NCI-H146 treated with DMSO at 0.1 percent for 48 hours (cell line): ENCODE data around the gene NUCB2.

Experiments used
- DNase-seq: peaks from one replicate; lab custom pipeline; 2025; ENCODE audit not compliant: unreplicated experiment; lab: John Stamatoyannopoulos, UW

The NUCB2 gene

GRCh38 chr11:17379383-17380180 is 103.0 kb downstream of the NUCB2 start:
- no peak for DNase-seq

GRCh38 chr11:17381156-17381555 is 104.6 kb downstream of the NUCB2 start:
- no peak for DNase-seq
